Measurements from ENCODE around the gene WHRN. TPM values are rescaled to one million over a fixed set of nuclear protein-coding genes. Genes with fewer than 3 reads are reported as not detected.

The WHRN gene
- total RNA-seq, 1 donor = 5.4 TPM

DNA sequence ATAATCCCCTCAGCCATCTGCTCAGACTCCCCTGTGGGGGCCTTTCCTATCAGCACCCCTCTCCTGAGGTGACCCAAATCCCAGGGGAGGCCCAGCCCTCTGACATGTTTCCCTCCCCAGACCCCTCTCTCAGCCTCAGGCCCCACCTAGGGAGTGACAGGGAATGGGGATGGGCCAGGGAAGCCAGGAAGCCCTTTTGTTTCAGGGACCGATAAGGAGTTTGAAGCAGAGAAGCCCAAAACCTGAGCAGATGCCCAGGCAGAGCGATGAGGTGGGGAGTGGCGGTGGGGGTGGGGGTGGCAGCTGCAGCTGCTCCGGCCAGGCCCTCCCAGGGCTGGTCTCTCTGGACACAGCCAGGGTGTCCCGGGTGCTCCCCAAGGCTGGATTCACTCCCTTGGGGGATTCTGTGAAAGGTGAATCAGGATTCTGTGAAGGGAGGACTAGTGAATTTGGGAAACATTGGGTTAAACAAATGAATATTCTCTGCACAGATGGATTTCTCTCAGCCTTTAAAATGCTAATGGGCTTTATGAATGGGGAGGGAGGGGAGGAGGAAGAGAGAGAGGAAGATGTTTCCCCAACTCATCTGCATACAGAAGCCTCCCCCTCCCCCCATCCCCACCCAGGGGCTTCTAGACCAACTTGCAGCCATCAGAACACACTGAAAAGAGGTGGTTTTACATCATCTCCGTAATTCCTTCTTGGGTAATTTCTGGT lies 134.9 kb downstream of the WHRN start:
- no peak for DNase-seq (ENCODE audit: low read depth in 2 of 3, low spot score in 2 of 3)

DNA sequence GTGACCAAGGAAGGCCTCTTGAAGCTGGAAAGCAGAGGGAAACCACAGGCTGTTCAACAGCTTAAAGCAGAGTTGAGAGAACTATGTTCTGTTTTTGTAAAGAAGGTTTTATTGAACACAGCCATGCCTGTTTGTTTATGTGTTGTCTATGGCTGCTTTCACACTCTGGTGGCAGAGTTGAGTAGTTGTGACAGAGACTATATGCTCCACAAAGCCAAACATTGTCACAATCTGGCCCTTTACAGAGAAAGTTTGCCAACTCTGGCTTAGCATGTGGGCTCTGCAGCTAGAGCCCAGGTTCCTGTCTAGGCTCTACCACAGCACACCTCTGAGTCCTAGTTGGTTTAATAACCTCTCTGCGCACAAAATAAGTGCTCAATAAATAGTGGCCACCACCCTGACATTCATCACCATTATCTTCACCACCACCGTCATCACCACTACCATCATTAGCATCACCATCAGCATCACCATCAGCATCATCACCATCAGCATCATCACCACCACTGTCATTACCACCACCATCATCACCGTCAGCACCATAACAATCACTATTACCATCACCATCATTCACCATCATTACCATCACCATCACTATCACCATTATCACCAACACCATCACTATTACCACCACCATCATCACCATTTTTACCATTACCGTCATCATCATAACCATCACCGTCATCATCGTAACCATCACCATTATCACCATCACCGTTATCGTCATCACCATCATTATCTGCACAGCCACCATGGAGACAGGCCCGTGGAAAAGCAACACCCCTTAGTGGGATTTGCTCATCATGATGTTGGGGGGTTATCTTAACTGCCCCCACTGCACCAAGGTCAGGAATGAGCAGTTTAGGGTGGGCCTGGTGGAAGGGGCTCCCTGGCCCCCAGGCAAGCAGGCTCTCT lies 135.8 kb downstream of the WHRN start:
- DNase-seq (ENCODE audit: low read depth in 2 of 3, low spot score in 2 of 3) = no peak

DNA sequence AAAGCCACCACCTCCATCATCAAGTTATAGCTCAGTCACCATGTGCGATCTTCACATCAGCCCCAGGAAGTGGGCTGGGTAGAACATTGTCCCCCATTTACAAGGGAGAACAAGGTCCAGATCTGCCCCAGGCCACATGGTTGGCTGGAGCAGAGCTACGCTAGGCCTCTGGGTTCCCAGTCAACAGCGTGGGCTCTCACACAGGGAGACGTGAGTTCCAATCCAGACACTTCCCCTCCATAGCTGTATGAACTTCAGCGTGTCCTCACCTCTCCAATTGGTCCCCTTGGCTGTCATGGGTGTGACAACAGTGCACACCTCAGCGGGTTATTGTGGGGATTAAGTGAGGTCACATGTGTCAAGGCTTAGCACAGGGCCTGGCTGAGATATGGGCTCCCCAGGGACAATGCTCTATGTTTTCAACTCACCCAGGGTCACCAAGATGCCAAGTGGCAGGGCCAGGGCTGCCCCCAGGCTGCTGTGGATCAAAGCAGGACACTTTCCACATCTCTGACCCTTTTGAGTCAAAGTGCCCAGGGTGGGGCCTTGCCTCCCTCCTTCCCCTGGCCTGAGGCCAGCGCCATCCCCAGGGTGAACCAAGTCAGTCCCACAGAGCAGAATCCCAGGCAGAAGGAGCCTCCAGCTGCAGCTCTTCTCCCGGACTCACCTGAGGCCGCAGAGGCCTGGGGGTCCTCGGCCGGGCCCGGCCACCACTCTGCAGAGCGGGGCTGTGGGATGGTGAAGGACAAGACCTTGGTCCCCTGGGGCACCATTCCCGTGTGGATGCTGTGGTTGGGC lies 137.3 kb downstream of the WHRN start:
- DNase-seq (ENCODE audit: low read depth in 2 of 3, low spot score in 2 of 3) = no peak

DNA sequence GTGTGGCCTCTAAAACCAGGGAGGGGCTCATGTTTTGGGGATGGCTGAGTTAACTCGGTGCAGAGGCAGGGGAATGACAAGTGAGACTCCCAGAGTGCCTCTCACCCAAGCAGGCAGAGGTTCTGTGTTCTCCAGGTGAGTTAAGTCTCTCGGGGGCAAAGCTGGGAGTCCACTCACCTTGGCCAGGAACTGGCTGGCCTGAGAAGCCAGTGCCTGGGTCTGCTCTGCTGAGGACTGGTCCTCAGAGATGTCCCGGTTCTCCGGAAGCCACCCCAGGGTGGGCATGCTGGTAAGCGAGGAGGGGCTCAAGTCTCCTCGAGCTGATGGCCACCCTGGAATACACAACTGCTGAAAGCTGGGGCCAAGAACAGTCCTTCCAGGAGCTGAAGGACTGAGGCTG lies 137.9 kb downstream of the WHRN start:
- no peak for DNase-seq (ENCODE audit: low read depth in 2 of 3, low spot score in 2 of 3)

DNA sequence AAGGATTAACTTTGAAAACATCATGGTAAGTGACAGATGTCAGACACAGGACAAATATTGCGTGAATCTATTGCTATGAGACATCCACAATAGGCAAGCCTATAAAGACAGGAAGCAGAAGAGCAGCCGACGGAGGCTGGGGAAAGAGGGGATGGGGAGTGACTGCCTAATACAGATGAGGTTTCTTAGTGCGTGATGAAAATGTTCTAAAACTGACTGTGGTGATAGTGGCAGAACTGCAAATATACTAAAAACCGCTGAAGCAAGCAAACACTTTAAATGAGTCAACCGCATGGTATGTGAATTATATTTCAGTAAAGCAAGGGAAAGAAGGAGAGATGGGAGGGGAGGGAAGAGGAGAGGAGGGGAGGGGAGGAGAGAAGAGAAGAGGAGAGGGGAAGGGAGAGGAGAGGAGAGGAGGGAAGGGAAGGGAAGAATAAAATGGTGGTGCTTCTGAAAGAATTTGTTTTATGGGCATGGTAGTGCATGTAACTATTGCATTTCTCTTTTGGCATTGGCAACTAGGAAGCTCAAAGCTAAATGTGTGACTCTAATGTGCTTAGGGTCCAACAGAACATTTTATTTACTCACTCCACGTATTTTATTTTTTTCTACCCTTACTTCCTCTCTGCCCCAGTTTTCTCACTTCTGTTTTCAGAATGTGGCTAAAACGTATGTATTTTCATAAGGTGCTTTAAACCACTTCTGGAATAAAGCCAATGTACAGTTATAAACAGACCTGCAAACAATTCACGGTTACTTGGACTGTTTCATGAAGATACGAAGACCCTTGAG lies 138.7 kb downstream of the WHRN start:
- DNase-seq (ENCODE audit: low read depth in 2 of 3, low spot score in 2 of 3) = peak in 1 of 3 donors; percentile 50

DNA sequence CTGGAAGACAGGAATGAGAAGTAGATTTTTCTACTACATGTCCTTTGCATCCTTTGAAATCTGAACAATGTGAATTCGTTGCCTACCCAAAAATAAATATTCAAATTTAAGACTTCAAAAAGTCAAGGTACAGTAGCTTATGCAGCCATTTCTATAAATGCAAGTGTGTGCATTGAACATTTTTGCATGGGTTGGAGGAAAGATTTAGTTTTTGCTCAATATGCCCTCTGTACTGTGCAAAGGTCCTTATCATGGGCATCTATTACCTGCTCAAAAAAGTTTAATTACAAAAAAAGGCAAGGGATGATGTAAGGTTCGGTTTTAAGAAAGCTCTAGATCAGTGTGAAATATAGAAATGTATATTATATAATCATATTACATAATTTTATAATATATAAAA lies 140.1 kb downstream of the WHRN start:
- DNase-seq (ENCODE audit: low read depth in 2 of 3, low spot score in 2 of 3) = no peak

DNA sequence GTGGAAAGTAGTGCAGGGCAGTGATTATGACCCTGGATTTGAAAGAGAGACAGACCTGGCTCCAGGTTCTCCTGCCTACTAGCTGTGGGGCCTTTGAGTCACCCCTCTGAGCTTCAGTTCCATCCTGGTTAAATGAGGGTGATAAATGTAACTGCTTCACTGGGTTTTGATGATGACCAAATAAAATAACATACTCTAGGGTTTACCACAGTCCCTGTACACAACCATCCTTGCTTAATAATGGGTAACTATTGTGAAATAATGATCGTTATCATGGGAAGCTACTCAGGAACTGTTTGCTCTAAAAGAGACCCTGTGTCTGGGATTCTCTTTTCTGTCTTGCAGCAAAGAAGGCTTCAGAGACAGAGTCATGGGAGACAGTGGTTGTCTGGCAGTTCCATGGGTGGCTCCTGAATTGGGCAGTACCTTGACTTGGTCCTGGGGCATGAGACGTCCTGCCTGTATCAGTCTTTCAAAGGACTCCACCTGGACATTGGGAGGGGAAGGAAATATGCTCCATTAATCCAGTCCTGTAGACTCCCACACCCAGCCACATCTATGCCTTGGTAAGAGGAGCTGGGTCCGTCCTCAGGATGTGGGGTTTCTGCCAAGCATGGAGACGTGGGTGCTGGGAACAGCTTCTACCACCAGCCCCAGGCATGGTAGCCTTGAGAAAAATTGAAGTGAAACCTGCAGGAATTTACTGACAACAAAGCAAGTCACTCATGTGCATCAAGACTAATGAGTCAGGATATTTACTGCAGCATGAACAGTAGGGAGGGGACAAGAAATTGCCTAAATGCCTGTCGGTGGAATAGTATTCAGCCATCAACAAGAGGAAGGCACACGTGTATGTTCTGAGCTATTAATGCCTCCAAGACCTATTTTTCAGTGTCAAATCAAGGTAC lies 140.9 kb downstream of the WHRN start:
- DNase-seq (ENCODE audit: low read depth in 2 of 3, low spot score in 2 of 3) = peak in 1 of 3 donors; percentile 50

DNA sequence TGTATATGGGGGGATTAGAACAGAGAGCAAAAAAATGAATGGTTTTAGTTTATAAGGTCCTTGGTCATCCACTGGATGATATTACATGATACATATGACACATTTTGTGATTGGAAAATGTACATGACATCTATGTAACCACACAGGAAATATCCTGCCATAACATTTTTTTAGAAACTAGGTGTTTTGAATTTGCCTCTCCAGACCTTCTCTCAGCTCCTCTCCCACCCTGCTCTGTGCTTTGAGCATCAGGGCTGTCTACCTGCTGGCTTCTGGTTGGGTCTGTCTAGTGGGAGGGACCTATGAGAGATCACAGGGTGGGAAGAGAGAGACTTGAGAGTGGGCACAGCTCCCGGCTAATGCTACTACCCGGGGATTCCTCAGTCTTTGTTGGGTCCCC lies 141.8 kb downstream of the WHRN start:
- DNase-seq (ENCODE audit: low read depth in 2 of 3, low spot score in 2 of 3) = no peak

DNA sequence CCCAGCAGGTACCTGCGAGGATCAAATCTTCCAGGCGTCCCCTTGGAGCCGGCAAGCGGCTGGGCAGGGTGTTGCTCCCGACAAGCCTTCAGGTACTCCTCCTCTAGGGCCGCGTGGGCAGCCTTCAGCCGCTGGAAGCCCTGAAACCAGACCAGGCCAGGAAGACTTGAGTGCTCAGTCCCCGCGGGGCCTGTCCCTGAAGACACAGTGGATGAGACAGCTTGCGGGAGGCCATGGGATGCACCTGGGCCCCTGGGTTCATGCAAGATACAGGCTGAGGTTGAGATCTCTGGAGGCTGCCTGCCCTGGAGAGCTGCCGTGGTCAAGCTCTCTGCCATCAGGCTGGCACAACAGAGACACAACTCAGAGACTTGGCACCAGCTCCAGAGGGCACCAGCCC lies 142.9 kb downstream of the WHRN start:
- DNase-seq (ENCODE audit: low read depth in 2 of 3, low spot score in 2 of 3) = no peak

DNA sequence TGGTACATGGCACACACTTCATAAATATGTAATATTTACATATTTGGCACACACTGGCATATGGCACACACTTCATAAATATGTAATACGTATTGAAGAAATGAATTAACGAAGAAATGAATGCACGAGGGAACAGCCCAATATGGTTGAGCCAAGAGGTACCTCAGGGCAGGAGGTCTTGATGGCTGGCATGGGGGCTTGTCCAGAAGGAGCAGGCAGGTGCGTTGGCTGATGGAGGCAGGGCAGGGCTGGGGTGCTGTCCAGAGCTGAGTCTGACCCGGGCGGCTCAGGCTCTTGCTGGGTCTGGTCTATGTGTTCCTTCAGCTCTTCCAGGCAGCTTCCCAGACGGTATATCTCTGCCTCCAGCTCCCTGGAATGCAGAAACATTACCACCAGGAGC lies 143.7 kb downstream of the WHRN start:
- no peak for DNase-seq (ENCODE audit: low read depth in 2 of 3, low spot score in 2 of 3)

DNA sequence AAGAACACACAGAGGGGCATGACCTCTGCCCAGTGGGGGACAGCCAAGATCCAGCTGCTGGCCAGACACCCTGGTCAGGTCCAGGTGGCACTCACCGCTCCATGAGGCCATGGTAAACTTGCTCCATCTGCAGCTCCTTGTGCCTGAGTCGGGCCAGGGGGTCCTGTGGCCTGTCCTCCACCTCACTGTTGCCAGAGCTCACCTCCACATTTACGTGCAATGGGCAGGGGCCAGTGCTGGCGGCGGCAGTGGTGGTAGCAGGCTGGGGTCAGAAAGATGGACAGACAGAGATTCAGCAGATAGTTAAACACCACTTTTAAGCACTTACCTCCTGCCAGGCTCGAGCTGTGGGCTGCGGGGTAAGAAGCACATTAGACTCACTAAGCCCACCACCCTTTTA lies 145.5 kb downstream of the WHRN start:
- no peak for DNase-seq (ENCODE audit: low read depth in 2 of 3, low spot score in 2 of 3)

DNA sequence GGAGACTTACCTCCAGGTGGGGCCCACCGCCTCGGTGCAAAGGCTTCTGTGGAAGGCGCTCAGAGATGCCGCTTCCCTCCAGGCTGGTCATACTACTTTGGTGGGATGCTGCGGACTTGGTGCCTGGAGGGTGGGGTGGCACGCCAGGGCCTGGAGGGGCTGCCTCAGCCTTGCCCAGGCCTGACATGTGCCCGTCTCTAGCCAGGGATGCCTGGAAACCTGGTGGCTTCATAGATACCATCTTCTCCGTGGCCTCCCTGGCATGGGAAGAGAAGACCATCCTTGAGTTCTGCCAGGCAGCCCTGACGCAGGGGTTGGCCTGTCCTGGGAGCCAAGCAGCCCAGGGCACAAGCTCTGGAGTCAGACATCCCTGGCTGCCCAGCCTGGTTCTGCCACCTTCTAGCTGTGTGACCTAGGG lies 147.4 kb downstream of the WHRN start:
- no peak for DNase-seq (ENCODE audit: low read depth in 2 of 3, low spot score in 2 of 3)

DNA sequence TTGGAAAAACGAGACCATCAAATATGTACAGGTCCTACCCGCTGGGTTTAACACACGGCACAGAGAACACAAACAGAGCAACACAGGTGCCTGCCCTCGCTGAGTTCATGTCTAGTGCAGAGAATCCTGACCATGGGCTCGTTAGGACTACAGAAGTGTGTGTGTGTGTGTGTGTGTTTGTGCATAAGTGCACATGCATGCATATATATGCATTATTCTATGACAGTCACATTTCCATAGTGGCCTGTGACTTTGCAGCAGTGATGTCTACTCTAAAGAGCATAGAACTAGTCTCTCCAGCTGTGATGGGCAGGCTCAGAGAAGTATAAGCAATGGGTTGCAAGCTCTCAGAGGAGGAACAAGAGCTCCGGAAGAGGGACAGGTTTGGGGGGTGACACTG lies 147.9 kb downstream of the WHRN start:
- DNase-seq (ENCODE audit: low read depth in 2 of 3, low spot score in 2 of 3) = no peak

DNA sequence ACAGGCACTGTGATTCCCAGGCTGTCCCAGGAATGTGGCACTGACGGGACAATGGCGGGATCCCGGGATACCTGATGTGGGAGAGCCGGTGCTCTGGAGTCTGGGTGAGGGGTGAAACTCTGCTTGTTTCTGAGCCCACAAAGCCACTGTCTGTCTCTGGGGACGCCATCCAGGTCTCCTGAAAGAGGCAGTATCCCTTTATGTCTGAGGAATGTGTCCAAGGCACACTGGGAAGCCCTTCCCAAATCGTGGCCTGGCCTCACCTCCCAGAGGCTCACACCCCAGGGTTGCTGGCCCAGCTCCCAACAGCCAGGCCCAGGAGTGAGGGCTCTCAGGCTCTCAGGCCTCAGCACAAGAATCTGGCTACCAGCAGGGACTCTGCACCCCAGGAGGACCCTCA lies 148.5 kb downstream of the WHRN start:
- no peak for DNase-seq (ENCODE audit: low read depth in 2 of 3, low spot score in 2 of 3)

DNA sequence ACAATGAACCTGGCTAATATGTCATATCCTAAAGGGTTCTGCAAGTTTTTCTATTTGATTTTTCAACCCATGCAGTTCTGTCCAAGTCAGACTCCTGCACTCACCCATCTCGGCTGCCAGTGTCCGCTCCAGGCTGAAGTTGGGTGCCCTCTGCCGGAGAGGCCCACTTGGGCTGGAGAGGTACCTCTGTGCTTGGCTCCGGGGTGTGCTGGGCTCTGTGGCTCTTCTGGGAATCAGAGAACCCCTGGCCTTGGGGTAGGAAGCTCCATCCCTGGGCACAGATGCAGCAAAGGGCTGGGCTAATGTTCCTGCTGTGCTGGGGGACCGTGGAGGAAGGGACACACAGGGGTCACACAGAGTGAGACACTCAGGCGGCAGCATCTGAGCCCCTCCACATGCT lies 149.5 kb downstream of the WHRN start:
- DNase-seq (ENCODE audit: low read depth in 2 of 3, low spot score in 2 of 3) = no peak

Measured in hematopoietic multipotent progenitor cell (in vitro differentiated cells).